ENCODE results near the gene PLAU. TPM values are rescaled to one million over a fixed set of nuclear protein-coding genes. Genes with fewer than 3 reads are reported as not detected.
A peak's percentile ranks its signal among the peaks of the same experiment; 100 is the strongest.

The PLAU gene
- total and polyA plus RNA-seq, 9 of the 15 experiments (the other 6 are each of a cell fraction or from before 2014, with no cell fraction given): 2.1 to 16.9 (median 3.3) TPM

DNA sequence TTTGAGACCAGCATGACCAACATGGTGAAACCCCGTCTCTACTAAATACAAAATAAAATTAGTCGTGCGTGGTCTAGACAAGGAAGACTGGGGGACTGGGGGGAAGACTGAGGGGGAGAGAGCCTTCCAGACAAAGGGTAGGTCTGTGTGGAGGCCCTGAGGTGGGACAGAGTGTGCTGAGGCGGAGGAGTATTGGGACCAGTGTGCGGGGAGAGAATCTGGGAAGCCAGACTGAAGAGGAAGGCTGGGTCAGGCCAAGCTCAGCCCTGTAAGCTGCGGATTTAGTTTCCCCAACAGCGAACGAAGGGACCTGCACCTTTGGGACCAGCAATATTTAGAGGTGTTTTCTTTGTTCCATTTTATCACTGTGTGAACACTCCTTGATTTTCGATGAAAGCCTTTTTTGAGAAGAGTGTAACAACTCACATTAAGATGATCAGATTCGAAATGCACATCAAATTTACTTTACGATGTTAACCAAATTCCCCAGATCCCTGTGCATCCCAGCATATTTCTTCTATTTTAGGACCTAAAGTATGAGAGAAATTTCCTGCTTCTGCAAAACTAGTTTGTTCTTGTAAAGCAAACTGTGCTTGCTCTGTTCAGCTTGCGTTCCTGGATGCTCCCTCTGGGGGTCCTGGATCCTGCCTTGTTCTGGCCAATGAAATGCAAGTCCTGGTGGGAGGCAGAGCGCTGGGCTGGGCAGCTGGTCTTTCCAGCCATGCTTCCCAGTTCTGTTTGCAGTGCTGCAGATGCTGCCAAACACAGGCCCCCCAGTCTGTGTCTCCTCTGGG lies 39.4 kb downstream of the PLAU start:
- intact Hi-C loops (cut with micrococcal nuclease) (no loop called here), in situ Hi-C loops (cut with MboI) (no loop called here)
- H3K27ac ChIP-seq (ENCODE audit: extremely low read depth, low read depth, low read length): no peak overlapping the region
- H3K4me3 ChIP-seq: no peak overlapping the region
- no peak for TF ChIP-seq TEAD2 (tag; IDR thresholded peaks at IDR 0.05)
- TF ChIP-seq MTF1 (CRISPR knock-in tag; IDR thresholded peaks at IDR 0.05; ENCODE audit: borderline replicate concordance): no peak
- no peak for TF ChIP-seq PPARD (CRISPR knock-in tag; IDR thresholded peaks at IDR 0.05)
- TF ChIP-seq, protein P1, sequence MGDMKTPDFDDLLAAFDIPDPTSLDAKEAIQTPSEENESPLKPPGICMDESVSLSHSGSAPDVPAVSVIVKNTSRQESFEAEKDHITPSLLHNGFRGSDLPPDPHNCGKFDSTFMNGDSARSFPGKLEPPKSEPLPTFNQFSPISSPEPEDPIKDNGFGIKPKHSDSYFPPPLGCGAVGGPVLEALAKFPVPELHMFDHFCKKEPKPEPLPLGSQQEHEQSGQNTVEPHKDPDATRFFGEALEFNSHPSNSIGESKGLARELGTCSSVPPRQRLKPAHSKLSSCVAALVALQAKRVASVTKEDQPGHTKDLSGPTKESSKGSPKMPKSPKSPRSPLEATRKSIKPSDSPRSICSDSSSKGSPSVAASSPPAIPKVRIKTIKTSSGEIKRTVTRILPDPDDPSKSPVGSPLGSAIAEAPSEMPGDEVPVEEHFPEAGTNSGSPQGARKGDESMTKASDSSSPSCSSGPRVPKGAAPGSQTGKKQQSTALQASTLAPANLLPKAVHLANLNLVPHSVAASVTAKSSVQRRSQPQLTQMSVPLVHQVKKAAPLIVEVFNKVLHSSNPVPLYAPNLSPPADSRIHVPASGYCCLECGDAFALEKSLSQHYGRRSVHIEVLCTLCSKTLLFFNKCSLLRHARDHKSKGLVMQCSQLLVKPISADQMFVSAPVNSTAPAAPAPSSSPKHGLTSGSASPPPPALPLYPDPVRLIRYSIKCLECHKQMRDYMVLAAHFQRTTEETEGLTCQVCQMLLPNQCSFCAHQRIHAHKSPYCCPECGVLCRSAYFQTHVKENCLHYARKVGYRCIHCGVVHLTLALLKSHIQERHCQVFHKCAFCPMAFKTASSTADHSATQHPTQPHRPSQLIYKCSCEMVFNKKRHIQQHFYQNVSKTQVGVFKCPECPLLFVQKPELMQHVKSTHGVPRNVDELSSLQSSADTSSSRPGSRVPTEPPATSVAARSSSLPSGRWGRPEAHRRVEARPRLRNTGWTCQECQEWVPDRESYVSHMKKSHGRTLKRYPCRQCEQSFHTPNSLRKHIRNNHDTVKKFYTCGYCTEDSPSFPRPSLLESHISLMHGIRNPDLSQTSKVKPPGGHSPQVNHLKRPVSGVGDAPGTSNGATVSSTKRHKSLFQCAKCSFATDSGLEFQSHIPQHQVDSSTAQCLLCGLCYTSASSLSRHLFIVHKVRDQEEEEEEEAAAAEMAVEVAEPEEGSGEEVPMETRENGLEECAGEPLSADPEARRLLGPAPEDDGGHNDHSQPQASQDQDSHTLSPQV (IDR thresholded peaks at IDR 0.05): no peak
- TF ChIP-seq, protein P2, sequence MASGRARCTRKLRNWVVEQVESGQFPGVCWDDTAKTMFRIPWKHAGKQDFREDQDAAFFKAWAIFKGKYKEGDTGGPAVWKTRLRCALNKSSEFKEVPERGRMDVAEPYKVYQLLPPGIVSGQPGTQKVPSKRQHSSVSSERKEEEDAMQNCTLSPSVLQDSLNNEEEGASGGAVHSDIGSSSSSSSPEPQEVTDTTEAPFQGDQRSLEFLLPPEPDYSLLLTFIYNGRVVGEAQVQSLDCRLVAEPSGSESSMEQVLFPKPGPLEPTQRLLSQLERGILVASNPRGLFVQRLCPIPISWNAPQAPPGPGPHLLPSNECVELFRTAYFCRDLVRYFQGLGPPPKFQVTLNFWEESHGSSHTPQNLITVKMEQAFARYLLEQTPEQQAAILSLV (tag; IDR thresholded peaks at IDR 0.05): no peak
- no peaks in the 10 kb centered on the region for H3K9me1 ChIP-seq (ENCODE audit: control insufficient read depth, insufficient read depth, low read length)
- FAIRE-seq: no peak
- no peak overlapping the region for H3K4me2 ChIP-seq (ENCODE audit: insufficient read depth, low read length)
- H3K27me3 ChIP-seq (ENCODE audit: control insufficient read depth in 2 of 2, insufficient read depth in 2 of 2, low read length in 2 of 2): no peaks in the 10 kb centered on the region
- peak overlapping the region in 1 of 2 experiments; percentile 23; a peak in 2 of 4 replicates for H3K9ac ChIP-seq (ENCODE audit: insufficient read depth in 1 of 2, low read depth in 2 of 2, low read length in 2 of 2)
- 74% methylated on average over 13 of the region's 13 CpGs for whole genome bisulfite sequencing (ENCODE audit: insufficient coverage, low coverage, missing lambda C conversion rate)
- POLR2A ChIA-PET: interaction anchor here (0.6 kb wide), 1 partner anchor 9 kb away, joined by 3 read pairs; no protein-coding TSS in a partner anchor
- H4K20me1 ChIP-seq (replicated peaks; ENCODE audit: control insufficient read depth, insufficient read depth, low read length): no peaks in the 10 kb centered on the region
- no peaks in the 10 kb centered on the region for H3K79me2 ChIP-seq (ENCODE audit: control insufficient read depth, insufficient read depth, low read length)
- H3K36me3 ChIP-seq (ENCODE audit: control insufficient read depth, insufficient read depth, low read length): no peaks in the 10 kb centered on the region
- no peaks in the 10 kb centered on the region for H3K9me3 ChIP-seq (replicated peaks; ENCODE audit: control insufficient read depth, insufficient read depth, low read depth, low read length)
- ATAC-seq: no peak
- no peak for DNase-seq (ENCODE audit: extremely low read depth in 1 of 4, low spot score in 3 of 4)
- CTCF ChIA-PET (ENCODE audit: low intra/inter-chr PET ratio): no interaction called here
- no TSS peak for BruUV-seq (replicated peaks)
- no peaks in the 10 kb centered on the region; a peak in 1 of 5 replicates for H3K4me1 ChIP-seq (replicated peaks in 1 of 2; ENCODE audit: control insufficient read depth in 2 of 2, insufficient read depth in 2 of 2, low read length in 2 of 2)
- H2AFZ ChIP-seq (ENCODE audit: low read depth, low read length): no peak overlapping the region; the same call in 1 of the 2 replicates

Measured in K562 (cell line).